Measurements from ENCODE around the gene DOCK10.
"Not testable (repeated sequence)": the region's sequence is repeated elsewhere in the genome, so short reads cannot be mapped to it uniquely, and the experiment has no call there.

The DOCK10 gene

DNA sequence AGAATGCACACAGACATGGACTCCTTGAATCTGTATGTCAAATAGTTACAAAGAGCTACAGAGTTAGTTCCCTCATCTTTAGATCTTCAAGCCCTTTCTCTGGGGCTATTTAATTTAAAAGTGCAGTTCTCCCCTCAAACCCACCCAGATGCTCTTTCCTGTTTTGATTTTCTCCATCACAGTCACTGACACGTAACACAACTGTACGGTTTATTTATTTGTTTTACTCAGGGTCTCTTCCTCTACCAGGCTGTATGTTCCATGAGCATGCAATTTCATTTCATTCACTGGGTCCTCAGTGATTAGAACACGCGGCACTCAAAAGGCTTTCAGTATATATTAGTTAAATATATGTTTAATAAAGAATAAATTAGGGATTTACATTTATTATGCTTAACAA lies 94.7 kb downstream of the DOCK10 start:
- no peak for DNase-seq (ENCODE audit: low spot score)

- DNase-seq (ENCODE audit: low spot score): peak; percentile 34
These were observed 95.4 kb downstream of the DOCK10 start for GRCh38 chr2:224946895-224947294.

DNA sequence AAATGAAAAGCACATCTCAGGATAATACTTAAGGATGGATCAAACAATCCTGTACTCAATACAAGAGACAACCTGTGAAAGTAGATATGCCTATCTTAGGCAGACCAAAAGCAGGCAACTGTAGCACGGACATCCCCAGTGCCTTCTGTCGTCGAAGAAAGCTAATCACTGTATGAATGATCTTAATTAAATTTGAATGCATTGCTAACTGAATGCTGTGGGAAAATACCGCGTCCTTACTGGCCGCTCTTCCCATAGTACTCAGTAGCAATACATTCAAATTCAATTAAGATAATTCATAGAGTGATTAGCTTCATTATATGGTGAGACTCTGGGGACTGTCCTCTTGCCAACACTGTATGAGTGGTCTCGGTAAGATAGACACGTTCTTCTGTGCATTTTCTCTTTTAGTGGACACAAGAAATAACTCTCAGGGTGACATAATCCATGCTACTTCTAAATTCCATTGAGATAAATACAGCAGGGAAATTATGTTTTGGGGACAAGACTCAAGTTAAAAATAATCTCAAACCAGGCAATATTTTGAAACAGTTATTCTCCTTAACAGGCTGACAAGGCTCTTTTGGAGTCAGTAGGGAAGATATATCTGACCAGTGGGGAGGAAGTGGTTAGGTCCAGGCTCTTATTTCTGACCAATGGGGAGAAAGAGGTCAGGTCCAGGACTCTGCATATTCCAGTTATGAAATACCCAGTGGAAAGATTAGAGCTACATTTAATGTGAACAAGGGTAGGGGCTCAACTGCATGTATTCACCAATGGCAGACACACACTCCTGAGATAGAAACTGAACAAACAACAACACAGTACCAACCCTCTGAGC lies 97.3 kb downstream of the DOCK10 start:
- no peak for DNase-seq (ENCODE audit: low spot score)

GRCh38 chr2:224943601-224944041 lies 98.6 kb downstream of the DOCK10 start:
- not testable (repeated sequence) for DNase-seq (ENCODE audit: low spot score)

GRCh38 chr2:224941960-224942359 lies 100.3 kb downstream of the DOCK10 start:
- DNase-seq (ENCODE audit: low spot score): no peak

- no peak for DNase-seq (ENCODE audit: low spot score)
These were observed 101.7 kb downstream of the DOCK10 start for GRCh38 chr2:224940618-224941017.

- DNase-seq (ENCODE audit: low spot score): no peak
These were observed 103.6 kb downstream of the DOCK10 start for GRCh38 chr2:224938651-224939182.

- DNase-seq (ENCODE audit: low spot score): no peak
These were observed 104.4 kb downstream of the DOCK10 start for GRCh38 chr2:224937887-224938286.

- DNase-seq (ENCODE audit: low spot score): no peak
These were observed 107.6 kb downstream of the DOCK10 start for GRCh38 chr2:224934526-224935188.

GRCh38 chr2:224933431-224933830 lies 108.8 kb downstream of the DOCK10 start:
- DNase-seq (ENCODE audit: low spot score): no peak

DNA sequence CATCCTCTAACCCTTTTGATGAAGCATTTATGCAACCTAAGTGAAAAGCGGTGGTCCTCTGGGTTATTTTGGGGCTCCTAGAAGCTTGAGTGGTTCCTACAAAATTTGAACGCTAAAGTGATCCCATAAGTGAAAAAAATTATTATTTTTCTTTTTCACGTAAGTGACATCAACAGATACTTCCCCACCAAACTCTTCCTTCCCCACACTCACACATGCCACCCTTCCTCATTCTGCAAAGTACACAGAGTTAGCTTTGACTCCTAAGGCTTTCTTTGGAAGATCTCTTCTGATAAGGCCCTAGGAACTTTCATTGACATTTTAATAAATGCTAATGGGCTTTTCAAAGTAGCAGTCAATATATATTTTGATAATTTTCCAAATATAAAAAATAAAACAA lies 109.7 kb downstream of the DOCK10 start:
- no peak for DNase-seq (ENCODE audit: low spot score)

- DNase-seq (ENCODE audit: low spot score): no peak
These were observed 110.3 kb downstream of the DOCK10 start for GRCh38 chr2:224931956-224932355.

DNA sequence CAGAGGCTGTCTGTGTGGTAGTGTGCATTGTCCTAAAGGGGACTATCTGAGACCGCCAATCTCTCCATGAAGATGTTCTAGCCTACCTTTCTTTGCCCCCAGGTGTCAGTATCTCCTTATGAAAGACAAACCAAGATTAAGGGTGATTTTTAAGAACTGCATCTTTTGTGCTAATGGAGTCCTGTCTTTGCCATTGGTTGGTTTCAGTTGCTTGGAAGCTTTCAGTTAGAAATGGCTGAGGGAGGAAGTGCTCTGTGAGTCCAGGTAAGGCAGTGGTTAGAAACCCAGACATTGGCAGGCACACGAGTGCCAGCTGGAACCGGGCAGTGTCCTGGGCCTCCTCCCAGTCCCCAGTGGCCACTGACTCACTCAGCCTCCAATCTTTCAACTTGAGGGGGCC lies 111.3 kb downstream of the DOCK10 start:
- DNase-seq (ENCODE audit: low spot score): no peak

- DNase-seq (ENCODE audit: low spot score): no peak
These were observed 112.1 kb downstream of the DOCK10 start for GRCh38 chr2:224930124-224930523.

- DNase-seq (ENCODE audit: low spot score): no peak
These were observed 112.8 kb downstream of the DOCK10 start for GRCh38 chr2:224929512-224929911.

DNA sequence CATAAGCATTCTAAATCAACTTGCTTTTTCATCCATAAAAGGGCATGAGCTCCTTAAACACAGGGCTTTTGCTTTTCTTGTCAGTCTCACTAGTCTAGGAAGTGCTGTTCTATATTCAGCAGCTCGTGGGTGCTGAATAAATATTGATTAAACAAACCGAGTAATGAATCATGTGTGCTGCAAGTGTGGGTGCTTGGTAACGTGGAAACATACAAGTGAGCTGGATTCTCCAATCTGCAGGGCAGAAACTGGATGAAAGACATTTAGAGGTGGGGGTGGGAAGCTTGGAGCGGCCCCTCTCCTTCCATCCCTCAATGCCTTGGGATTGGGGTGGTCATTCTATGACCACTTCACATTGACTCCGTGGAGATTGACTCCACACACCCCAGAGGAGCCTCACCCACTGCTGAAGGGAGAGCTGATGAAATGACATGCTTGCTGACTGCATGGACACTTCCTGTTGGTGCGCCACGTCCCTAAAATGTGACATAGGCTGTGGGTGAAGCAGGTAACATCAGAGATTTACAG lies 114.6 kb downstream of the DOCK10 start:
- no peak for DNase-seq (ENCODE audit: low spot score)

DNA sequence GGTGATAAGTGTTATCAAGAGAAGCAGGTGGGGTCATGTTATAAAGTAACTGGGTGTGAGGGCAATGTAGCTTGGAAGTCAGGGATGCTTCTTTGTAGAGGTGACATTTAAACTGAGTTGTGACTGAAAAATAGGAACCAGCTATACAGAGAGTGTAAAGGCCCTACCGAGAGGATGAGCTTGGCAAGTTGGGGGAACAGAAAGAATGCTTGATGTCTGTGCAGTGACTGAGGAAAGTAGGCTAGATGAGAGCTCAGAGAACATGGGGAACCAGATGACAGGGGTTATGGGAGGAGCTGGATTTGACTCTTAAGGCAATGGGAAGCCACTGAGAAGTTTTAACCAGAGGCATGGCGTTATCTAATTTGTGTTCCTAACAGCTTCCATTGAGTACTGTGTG lies 115.3 kb downstream of the DOCK10 start:
- no peak for DNase-seq (ENCODE audit: low spot score)

GRCh38 chr2:224925810-224926100 lies 116.5 kb downstream of the DOCK10 start:
- peak; percentile 31 for DNase-seq (ENCODE audit: low spot score)

- DNase-seq (ENCODE audit: low spot score): no peak
These were observed 117.0 kb downstream of the DOCK10 start for GRCh38 chr2:224925061-224925809.

- no peak for DNase-seq (ENCODE audit: low spot score)
These were observed 117.6 kb downstream of the DOCK10 start for GRCh38 chr2:224924631-224925030.

- DNase-seq (ENCODE audit: low spot score): no peak
These were observed 120.0 kb downstream of the DOCK10 start for GRCh38 chr2:224922142-224922727.
